K562 (cell line): ENCODE results near the gene KCNK18. TPM values are rescaled to one million over a fixed set of nuclear protein-coding genes. Genes with fewer than 3 reads are reported as not detected.

Source experiments
- ATAC-seq: fragments of 200-7000 bp; cut with Tn5 transposase; 3 replicates; pipeline ENCODE4 v1.9.1; 2020; ENCODE audit warnings: moderate library complexity
- BruUV-seq: library from RNA; stranded (reverse); fragments of 400-500 nt; replicated peaks from 2 replicates; lab custom pipeline; 2021; lab: Mats Ljungman, UMichigan
- CTCF ChIA-PET: fragments of 300-600 bp; formaldehyde crosslinking; extraction: SDS; loops from one replicate; lab custom pipeline; 2021; ENCODE audit warnings: low intra/inter-chr PET ratio; lab: Yijun Ruan, JAX
- POLR2A ChIA-PET: fragments of 300-600, 350-650 bp; sonication (Branson Sonifier 250); formaldehyde crosslinking; extraction: SDS; loops from one replicate; lab custom pipeline; 2021; ENCODE audit warnings: antibody characterized with exemption, inconsistent platforms; lab: Yijun Ruan, JAX
- DNase-seq, 4 experiments: peaks; one replicate each; pipeline versions ENCODE4 v3.0.0 to v3.0.0-alpha.2; 2011 to 2018; ENCODE audit warnings: low spot score in 3 of 4, mixed read lengths in 3 of 4; ENCODE audit errors: extremely low read depth in 1 of 4
- FAIRE-seq: peaks from 2 replicates; lab custom pipeline; 2011; peaks lifted over from hg19 to GRCh38; lab: Jason Lieb, UNC
- H2AFZ ChIP-seq: 2 replicates; pipeline ENCODE4 v1.6.0; 2011; ENCODE audit warnings: low read depth, low read length, control low read depth, inconsistent platforms
- H3K27ac ChIP-seq: fragments of 200-600 bp; 3 replicates; pipeline ENCODE4 v1.8.0; 2011; ENCODE audit warnings: low read depth, mild to moderate bottlenecking, control low read depth, inconsistent platforms, low read length, moderate library complexity, mixed read lengths; ENCODE audit errors: extremely low read depth
- H3K27me3 ChIP-seq, 2 experiments: fragments of 300-600 bp in 1 of 2; 2 replicates in 1 of 2; 3 replicates in 1 of 2; pipeline versions ENCODE4 v1.6.0 to v1.8.0; 2011; ENCODE audit warnings: inconsistent platforms in 2 of 2, low read length in 2 of 2, mild to moderate bottlenecking in 1 of 2, mixed read lengths in 1 of 2, moderate library complexity in 1 of 2; ENCODE audit not compliant: control insufficient read depth in 2 of 2, insufficient read depth in 2 of 2
- H3K36me3 ChIP-seq: fragments of 300-600 bp; 3 replicates; pipeline ENCODE4 v1.8.0; 2011; ENCODE audit warnings: mild to moderate bottlenecking, low read length, inconsistent platforms; ENCODE audit not compliant: control insufficient read depth, insufficient read depth
- H3K4me1 ChIP-seq, 2 experiments: fragments of 200-600 bp in 1 of 2; replicated peaks in 1 of 2; 2 replicates in 1 of 2; 3 replicates in 1 of 2; pipeline versions ENCODE4 v1.5.1 to v1.8.0; 2011; ENCODE audit warnings: inconsistent platforms in 2 of 2, low read length in 2 of 2, mild to moderate bottlenecking in 1 of 2, mixed read lengths in 1 of 2, moderate library complexity in 1 of 2; ENCODE audit not compliant: control insufficient read depth in 2 of 2, insufficient read depth in 2 of 2
- H3K4me2 ChIP-seq: 2 replicates; pipeline ENCODE4 v1.6.1; 2011; ENCODE audit warnings: low read length, control low read depth, inconsistent platforms, mixed read lengths; ENCODE audit not compliant: insufficient read depth
- H3K4me3 ChIP-seq: fragments of 200-600 bp; sonication (generic), shearing (Covaris generic); 2 replicates; pipeline ENCODE4 v1.5.1; 2016; ENCODE audit warnings: control low read depth, inconsistent platforms
- H3K79me2 ChIP-seq: fragments of 200-600 bp; 3 replicates; pipeline ENCODE4 v1.8.0; 2011; ENCODE audit warnings: low read length, inconsistent platforms; ENCODE audit not compliant: control insufficient read depth, insufficient read depth
- H3K9ac ChIP-seq, 2 experiments: 2 replicates each; pipeline versions ENCODE4 v1.6.0 to v1.6.1; 2011; ENCODE audit warnings: low read depth in 2 of 2, low read length in 2 of 2, control low read depth in 1 of 2, inconsistent platforms in 1 of 2, mild to moderate bottlenecking in 1 of 2, mixed read lengths in 1 of 2; ENCODE audit not compliant: insufficient read depth in 1 of 2
- H3K9me1 ChIP-seq: one replicate; pipeline ENCODE4 v1.6.0; 2011; ENCODE audit warnings: inconsistent platforms, mild to moderate bottlenecking, low read length, moderate library complexity; ENCODE audit not compliant: control insufficient read depth, insufficient read depth
- H3K9me3 ChIP-seq: replicated peaks from 2 replicates; pipeline ENCODE4 v1.5.1; 2011; ENCODE audit warnings: low read depth, low read length, inconsistent platforms; ENCODE audit not compliant: control insufficient read depth, insufficient read depth
- H4K20me1 ChIP-seq: replicated peaks from 2 replicates; pipeline ENCODE4 v1.6.1; 2011; ENCODE audit warnings: low read length, inconsistent platforms, mixed read lengths; ENCODE audit not compliant: control insufficient read depth, insufficient read depth
- BCOR ChIP-seq: fragments of 450-650 bp; IDR thresholded peaks from 2 replicates; pipeline ENCODE4 v1.6.1; 2016
- FOXA1 ChIP-seq: fragments of 450-650 bp; IDR thresholded peaks from 2 replicates; pipeline ENCODE4 v1.6.1; 2016; ENCODE audit warnings: mild to moderate bottlenecking, borderline replicate concordance
- JUND ChIP-seq, 2 experiments: IDR thresholded peaks; 2 replicates in 1 of 2; 3 replicates in 1 of 2; pipeline ENCODE4 v1.6.1; 2011; ENCODE audit warnings: borderline replicate concordance in 2 of 2, low read depth in 2 of 2, low read length in 2 of 2, improper control_type of control experiment in 1 of 2, missing biosample characterization in 1 of 2, missing genetic modification characterization in 1 of 2, missing genetic modification reagents in 1 of 2
- NR3C1 ChIP-seq: sonication (generic); formaldehyde crosslinking; IDR thresholded peaks from 2 replicates; pipeline ENCODE4 v1.8.1; 2022; ENCODE audit warnings: missing genetic modification reagents
- PHF8 ChIP-seq: fragments of 200-600 bp; sonication (generic); IDR thresholded peaks from 2 replicates; pipeline ENCODE4 v1.6.1; 2012; ENCODE audit warnings: mixed run types, mild to moderate bottlenecking, inconsistent platforms, low read length, moderate library complexity, borderline replicate concordance
- RBFOX2 ChIP-seq: fragments of 200-400 bp; formaldehyde crosslinking; IDR thresholded peaks from 2 replicates; pipeline ENCODE4 v1.6.1; 2017; ENCODE audit warnings: low read depth, mild to moderate bottlenecking, low read length, moderate library complexity
- STAT5B ChIP-seq: fragments of 250-450 bp; sonication (Bioruptor Pico); IDR thresholded peaks from 2 replicates; pipeline ENCODE4 v1.8.0; 2021; ENCODE audit warnings: mild to moderate bottlenecking, inconsistent platforms
- SUPT5H ChIP-seq: fragments of 450-650 bp; IDR thresholded peaks from 2 replicates; pipeline ENCODE4 v1.6.1; 2016
- TAF1 ChIP-seq: IDR thresholded peaks from 2 replicates; pipeline ENCODE4 v1.6.1; 2011; ENCODE audit warnings: mild to moderate bottlenecking, low read length, moderate library complexity; ENCODE audit not compliant: insufficient read depth, control insufficient read depth, severe bottlenecking; ENCODE audit errors: extremely low read depth
- TEAD4 ChIP-seq, 2 experiments: sonication (generic) in 1 of 2; formaldehyde crosslinking in 1 of 2; IDR thresholded peaks; 2 replicates each; pipeline versions ENCODE4 v1.6.1 to v1.8.0; 2012 to 2022; ENCODE audit warnings: borderline replicate concordance in 1 of 2, inconsistent platforms in 1 of 2, low read length in 1 of 2, mild to moderate bottlenecking in 1 of 2, missing genetic modification reagents in 1 of 2
- ZNF212 ChIP-seq: fragments of 450-650 bp; formaldehyde crosslinking; IDR thresholded peaks from 2 replicates; pipeline ENCODE4 v1.4.0; 2020; ENCODE audit warnings: mild to moderate bottlenecking
- WGBS: fragments of 100-300 bp; shearing (Covaris generic); methylation state at CpG from one replicate; pipeline ENCODE4 v1.1.6; 2016; ENCODE audit warnings: low coverage, mixed read lengths; ENCODE audit not compliant: insufficient coverage; ENCODE audit errors: missing lambda C conversion rate; 5-methylcytosine and 5-hydroxymethylcytosine counted together
- in situ Hi-C: fragments of 300-500 bp; cut with MboI; formaldehyde crosslinking; loops from 4 replicates; pipeline ENCODE4 v1.15.0; 2018; ENCODE audit warnings: inconsistent platforms, mixed read lengths
- intact Hi-C: fragments of 100-400 bp; cut with micrococcal nuclease; formaldehyde crosslinking; loops from 2 replicates; pipeline ENCODE4 v1.14.2; 2022
- polyA plus RNA-seq, 8 experiments: library from polyadenylated mRNA; depleted of rRNA in 4 of 8; stranded (reverse) in 5 of 8; unstranded in 3 of 8; fragments of >200 nt; fragmentation: Nextera tagmentation in 2 of 8; fragmentation: Illumina TruSeq in 1 of 8; extraction: Ambion mirVana in 2 of 8; extraction: Trizol in 1 of 8; gene quantifications; 2 replicates each; pipeline versions ENCODE4 v1.2.1 to v1.2.3, GENCODE V29; 2011 to 2014; ENCODE audit warnings: inconsistent platforms in 1 of 8, missing spikeins in 1 of 8
- total RNA-seq, 7 experiments: library from RNA; depleted of rRNA in 6 of 7; stranded (reverse); fragments of >200 nt in 6 of 7; fragmentation: Illumina TruSeq in 2 of 7; extraction: Trizol in 2 of 7; gene quantifications; 2 replicates each; pipeline versions ENCODE4 v1.2.1 to v1.2.3, GENCODE V29; 2011 to 2021; ENCODE audit warnings: low replicate concordance in 1 of 7
- TF ChIP-seq, protein P1 (sequence below): fragments of 450-650 bp; formaldehyde crosslinking; IDR thresholded peaks from 2 replicates; pipeline ENCODE4 v1.4.0; 2020; ENCODE audit warnings: mild to moderate bottlenecking, moderate library complexity
- TF ChIP-seq, protein P2 (sequence below): IDR thresholded peaks from 2 replicates; pipeline ENCODE4 v1.6.1; 2011; ENCODE audit warnings: borderline replicate concordance, low read depth, mild to moderate bottlenecking, moderate library complexity, low read length; ENCODE audit not compliant: insufficient read depth, poor library complexity, severe bottlenecking
- TF ChIP-seq, protein P3 (sequence below): fragments of 250-450 bp; sonication (Bioruptor Pico); IDR thresholded peaks from 2 replicates; pipeline ENCODE4 v1.5.0; 2021; ENCODE audit warnings: mild to moderate bottlenecking, borderline replicate concordance

The KCNK18 gene
- total and polyA plus RNA-seq, 9 of the 15 experiments (the other 6 are each of a cell fraction or from before 2014, with no cell fraction given): not detected

DNA sequence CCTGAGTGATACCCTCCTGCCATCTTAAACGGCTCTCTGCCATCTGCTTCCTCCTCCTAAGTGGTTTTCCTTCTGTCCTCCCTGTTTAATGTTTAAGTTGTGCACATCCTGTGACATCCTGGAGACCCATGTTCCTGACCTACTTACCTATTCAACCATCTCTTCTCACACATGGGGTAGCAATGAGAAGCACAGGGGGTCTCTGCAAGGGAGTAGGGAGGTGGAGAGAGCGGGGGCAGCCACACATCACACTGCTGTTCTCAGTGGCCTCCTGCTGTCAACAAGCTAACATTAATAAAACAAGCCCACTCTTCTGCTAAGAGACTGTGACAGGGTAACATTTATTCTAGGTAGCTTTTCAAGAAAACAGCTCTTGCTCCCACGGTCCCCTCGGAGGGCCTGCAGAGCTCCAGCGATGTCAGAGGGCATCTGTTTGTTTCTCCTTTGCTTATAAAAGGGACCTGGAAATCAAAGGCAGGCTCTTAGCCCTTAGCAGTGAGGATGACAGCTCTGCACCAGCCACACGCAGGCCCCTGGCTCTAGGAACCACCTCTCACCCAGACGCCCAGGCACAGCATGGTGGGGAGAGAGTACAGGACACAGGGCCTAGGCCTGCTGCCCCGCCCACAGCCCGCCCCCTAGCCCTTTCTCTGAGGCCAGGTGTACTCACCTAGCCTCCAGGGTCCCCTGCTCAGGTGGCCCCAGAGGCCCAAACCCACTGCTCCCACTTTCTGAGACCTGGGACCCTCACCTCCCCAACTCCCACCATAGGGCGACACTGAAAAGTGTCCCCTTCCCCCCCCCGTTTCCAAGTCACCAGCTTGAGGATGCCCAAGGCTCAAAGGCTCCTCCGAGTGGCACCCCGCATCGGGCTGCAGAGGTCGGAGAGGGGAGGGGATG lies 42.7 kb downstream of the KCNK18 start:
- intact Hi-C loops (no loop called here), in situ Hi-C loops (loop anchor here (25.0 kb wide), 1 partner anchor 197 kb away; no protein-coding TSS in a partner anchor)
- DNase-seq (no peak), FAIRE-seq (no peak), ATAC-seq (no peak)
- CTCF ChIA-PET: interaction anchor here (0.7 kb wide), 1 partner anchor 18 kb away, joined by 4 read pairs; no protein-coding TSS in a partner anchor
- Histone ChIP-seq H3K4me2 (no peak overlapping the region), H3K4me3 (no peak overlapping the region), H3K9me3 (no peaks in the 10 kb centered on the region), H3K79me2 (no peaks in the 10 kb centered on the region), H4K20me1 (no peaks in the 10 kb centered on the region), H3K36me3 (no peaks in the 10 kb centered on the region), H3K9me1 (no peaks in the 10 kb centered on the region), H3K27me3 (peaks cover 0 to 31% of the 10 kb centered on the region in 2 experiments; a peak in 3 of 5 replicates), H3K27ac (no peak overlapping the region), H3K4me1 (peaks cover 0 to 17% of the 10 kb centered on the region in 2 experiments; a peak in 2 of 5 replicates), H2AFZ (no peak overlapping the region), H3K9ac (no peak overlapping the region)
- BruUV-seq: no TSS peak
- WGBS: 22% methylated on average over 11 of the region's 15 CpGs
- POLR2A ChIA-PET: interaction anchor here (0.9 to 1.0 kb wide), 2 partner anchors 12 to 30 kb away, joined by 3 read pairs; no protein-coding TSS in a partner anchor
- TF ChIP-seq RBFOX2 (no peak), NR3C1 (CRISPR knock-in tag) (no peak), TAF1 (no peak), JUND (IDR thresholded peaks at IDR 0.05; ENCODE audit: borderline replicate concordance, low read depth, low read length) (no peak), JUND (tag; IDR thresholded peaks at IDR 0.05; ENCODE audit: borderline replicate concordance, low read depth, low read length) (no peak), SUPT5H (no peak), FOXA1 (no peak), STAT5B (CRISPR knock-in tag) (no peak), TEAD4 (IDR thresholded peaks at IDR 0.05; ENCODE audit: low read length) (no peak), TEAD4 (CRISPR knock-in tag; IDR thresholded peaks at IDR 0.05; ENCODE audit: borderline replicate concordance) (no peak), BCOR (no peak), PHF8 (no peak), ZNF212 (no peak)
- TF ChIP-seq, protein P1, sequence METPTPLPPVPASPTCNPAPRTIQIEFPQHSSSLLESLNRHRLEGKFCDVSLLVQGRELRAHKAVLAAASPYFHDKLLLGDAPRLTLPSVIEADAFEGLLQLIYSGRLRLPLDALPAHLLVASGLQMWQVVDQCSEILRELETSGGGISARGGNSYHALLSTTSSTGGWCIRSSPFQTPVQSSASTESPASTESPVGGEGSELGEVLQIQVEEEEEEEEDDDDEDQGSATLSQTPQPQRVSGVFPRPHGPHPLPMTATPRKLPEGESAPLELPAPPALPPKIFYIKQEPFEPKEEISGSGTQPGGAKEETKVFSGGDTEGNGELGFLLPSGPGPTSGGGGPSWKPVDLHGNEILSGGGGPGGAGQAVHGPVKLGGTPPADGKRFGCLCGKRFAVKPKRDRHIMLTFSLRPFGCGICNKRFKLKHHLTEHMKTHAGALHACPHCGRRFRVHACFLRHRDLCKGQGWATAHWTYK (CRISPR knock-in tag): no peak
- TF ChIP-seq, protein P2, sequence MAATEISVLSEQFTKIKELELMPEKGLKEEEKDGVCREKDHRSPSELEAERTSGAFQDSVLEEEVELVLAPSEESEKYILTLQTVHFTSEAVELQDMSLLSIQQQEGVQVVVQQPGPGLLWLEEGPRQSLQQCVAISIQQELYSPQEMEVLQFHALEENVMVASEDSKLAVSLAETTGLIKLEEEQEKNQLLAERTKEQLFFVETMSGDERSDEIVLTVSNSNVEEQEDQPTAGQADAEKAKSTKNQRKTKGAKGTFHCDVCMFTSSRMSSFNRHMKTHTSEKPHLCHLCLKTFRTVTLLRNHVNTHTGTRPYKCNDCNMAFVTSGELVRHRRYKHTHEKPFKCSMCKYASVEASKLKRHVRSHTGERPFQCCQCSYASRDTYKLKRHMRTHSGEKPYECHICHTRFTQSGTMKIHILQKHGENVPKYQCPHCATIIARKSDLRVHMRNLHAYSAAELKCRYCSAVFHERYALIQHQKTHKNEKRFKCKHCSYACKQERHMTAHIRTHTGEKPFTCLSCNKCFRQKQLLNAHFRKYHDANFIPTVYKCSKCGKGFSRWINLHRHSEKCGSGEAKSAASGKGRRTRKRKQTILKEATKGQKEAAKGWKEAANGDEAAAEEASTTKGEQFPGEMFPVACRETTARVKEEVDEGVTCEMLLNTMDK: no peak
- TF ChIP-seq, protein P3, sequence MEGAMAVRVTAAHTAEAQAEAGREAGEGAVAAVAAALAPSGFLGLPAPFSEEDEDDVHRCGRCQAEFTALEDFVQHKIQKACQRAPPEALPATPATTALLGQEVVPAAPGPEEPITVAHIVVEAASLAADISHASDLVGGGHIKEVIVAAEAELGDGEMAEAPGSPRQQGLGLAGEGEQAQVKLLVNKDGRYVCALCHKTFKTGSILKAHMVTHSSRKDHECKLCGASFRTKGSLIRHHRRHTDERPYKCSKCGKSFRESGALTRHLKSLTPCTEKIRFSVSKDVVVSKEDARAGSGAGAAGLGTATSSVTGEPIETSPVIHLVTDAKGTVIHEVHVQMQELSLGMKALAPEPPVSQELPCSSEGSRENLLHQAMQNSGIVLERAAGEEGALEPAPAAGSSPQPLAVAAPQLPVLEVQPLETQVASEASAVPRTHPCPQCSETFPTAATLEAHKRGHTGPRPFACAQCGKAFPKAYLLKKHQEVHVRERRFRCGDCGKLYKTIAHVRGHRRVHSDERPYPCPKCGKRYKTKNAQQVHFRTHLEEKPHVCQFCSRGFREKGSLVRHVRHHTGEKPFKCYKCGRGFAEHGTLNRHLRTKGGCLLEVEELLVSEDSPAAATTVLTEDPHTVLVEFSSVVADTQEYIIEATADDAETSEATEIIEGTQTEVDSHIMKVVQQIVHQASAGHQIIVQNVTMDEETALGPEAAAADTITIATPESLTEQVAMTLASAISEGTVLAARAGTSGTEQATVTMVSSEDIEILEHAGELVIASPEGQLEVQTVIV (CRISPR knock-in tag): no peak
